Measurements from ENCODE around the gene PCBP3. TPM values are rescaled to one million over a fixed set of nuclear protein-coding genes. Genes with fewer than 3 reads are reported as not detected.

PCBP3 gene
- total and polyA plus RNA-seq, 2 experiments from 2014 or later, result 3.4 to 4.3 TPM

DNA sequence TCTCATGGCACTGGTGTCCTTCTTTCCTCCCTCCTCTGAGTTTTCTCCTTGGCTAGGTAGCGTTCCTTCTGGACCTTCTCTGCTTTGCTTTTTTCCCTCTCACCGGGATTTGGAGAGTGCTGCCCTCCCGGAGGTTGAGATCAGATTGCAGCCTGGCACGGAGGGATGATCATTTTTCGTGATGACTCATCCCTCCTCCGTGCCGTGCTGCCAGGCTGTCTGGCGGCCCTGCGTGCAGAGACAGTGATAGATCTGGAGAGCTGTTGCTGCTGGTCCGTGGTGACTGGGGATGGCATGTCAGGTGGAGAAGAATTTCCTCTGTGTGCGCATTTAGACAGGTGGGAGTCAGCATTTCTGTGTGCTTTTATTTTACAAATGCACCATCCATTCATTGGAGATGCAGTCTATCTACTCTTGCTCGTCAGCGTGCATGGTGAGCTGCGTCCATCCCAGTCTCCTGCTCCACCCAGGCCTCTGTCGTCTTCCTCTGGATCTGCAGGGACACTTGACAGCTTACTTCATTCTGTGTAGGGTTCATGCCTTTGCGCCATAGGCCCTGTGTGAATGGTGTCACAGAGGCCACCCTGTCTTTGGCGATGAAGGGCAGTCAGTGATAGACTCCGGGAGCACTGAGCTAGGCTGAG, 104.4 kb downstream of the PCBP3 start:
- Histone ChIP-seq H3K4me3 (no peak overlapping the region), H3K27me3 (no peaks in the 10 kb centered on the region), H3K36me3 (no peaks in the 10 kb centered on the region), H3K9me3 (ENCODE audit: low read depth) (no peaks in the 10 kb centered on the region), H3K4me1 (ENCODE audit: low read depth) (no peaks in the 10 kb centered on the region), H3K27ac (no peak overlapping the region)
- TF ChIP-seq, protein P1, sequence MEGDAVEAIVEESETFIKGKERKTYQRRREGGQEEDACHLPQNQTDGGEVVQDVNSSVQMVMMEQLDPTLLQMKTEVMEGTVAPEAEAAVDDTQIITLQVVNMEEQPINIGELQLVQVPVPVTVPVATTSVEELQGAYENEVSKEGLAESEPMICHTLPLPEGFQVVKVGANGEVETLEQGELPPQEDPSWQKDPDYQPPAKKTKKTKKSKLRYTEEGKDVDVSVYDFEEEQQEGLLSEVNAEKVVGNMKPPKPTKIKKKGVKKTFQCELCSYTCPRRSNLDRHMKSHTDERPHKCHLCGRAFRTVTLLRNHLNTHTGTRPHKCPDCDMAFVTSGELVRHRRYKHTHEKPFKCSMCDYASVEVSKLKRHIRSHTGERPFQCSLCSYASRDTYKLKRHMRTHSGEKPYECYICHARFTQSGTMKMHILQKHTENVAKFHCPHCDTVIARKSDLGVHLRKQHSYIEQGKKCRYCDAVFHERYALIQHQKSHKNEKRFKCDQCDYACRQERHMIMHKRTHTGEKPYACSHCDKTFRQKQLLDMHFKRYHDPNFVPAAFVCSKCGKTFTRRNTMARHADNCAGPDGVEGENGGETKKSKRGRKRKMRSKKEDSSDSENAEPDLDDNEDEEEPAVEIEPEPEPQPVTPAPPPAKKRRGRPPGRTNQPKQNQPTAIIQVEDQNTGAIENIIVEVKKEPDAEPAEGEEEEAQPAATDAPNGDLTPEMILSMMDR (IDR thresholded peaks at IDR 0.05; ENCODE audit: low read depth, low read length), result no peak
- DNase-seq (ENCODE audit: low read depth in 1 of 2, low spot score in 1 of 2), result peak in 1 of 2 donors; percentile 19

- H3K4me1 ChIP-seq (ENCODE audit: low read depth), result no peaks in the 10 kb centered on the region
- no peak overlapping the region for H3K27ac ChIP-seq
- TF ChIP-seq, protein P1 (IDR thresholded peaks at IDR 0.05; ENCODE audit: low read depth, low read length), result no peak
- no peaks in the 10 kb centered on the region for H3K9me3 ChIP-seq (ENCODE audit: low read depth)
- DNase-seq (ENCODE audit: low read depth in 1 of 2, low spot score in 1 of 2), result no peak
- no peaks in the 10 kb centered on the region for H3K27me3 ChIP-seq
- no peaks in the 10 kb centered on the region for H3K36me3 ChIP-seq
- no peak overlapping the region for H3K4me3 ChIP-seq
These were observed 105.1 kb downstream of the PCBP3 start for GRCh38 chr21:45748593-45748992.

GRCh38 chr21:45749974-45750373, 106.4 kb downstream of the PCBP3 start:
- Histone ChIP-seq H3K36me3 (no peaks in the 10 kb centered on the region), H3K4me1 (ENCODE audit: low read depth) (no peaks in the 10 kb centered on the region), H3K27me3 (no peaks in the 10 kb centered on the region), H3K4me3 (no peak overlapping the region), H3K9me3 (ENCODE audit: low read depth) (no peaks in the 10 kb centered on the region), H3K27ac (no peak overlapping the region)
- no peak for DNase-seq (ENCODE audit: low read depth in 1 of 2, low spot score in 1 of 2)
- TF ChIP-seq, protein P1 (IDR thresholded peaks at IDR 0.05; ENCODE audit: low read depth, low read length), result no peak

GRCh38 chr21:45750936-45751335, 107.4 kb downstream of the PCBP3 start:
- Histone ChIP-seq H3K27ac (no peak overlapping the region), H3K27me3 (no peaks in the 10 kb centered on the region), H3K4me1 (ENCODE audit: low read depth) (no peaks in the 10 kb centered on the region), H3K9me3 (ENCODE audit: low read depth) (no peaks in the 10 kb centered on the region), H3K4me3 (no peak overlapping the region), H3K36me3 (no peaks in the 10 kb centered on the region)
- TF ChIP-seq, protein P1 (IDR thresholded peaks at IDR 0.05; ENCODE audit: low read depth, low read length), result no peak
- no peak for DNase-seq (ENCODE audit: low read depth in 1 of 2, low spot score in 1 of 2)

DNA sequence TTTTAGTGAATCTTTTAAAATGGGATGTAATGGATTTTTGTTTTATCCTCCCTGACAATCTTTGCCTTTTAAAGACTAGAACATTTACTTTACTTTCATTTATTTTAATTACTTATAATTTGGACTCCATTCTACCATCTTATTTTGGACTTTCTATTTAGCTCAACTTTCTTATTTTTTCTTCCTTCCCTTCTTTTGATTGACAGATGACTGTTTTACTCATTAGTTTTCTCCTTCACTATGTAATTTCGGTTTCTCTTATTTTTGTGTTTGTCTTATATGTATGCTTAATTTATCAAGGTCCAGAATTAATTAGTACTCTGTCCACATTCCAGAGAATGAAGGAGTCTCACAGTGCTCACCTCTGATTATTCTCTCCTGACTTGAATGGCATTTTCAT, 109.9 kb downstream of the PCBP3 start:
- Histone ChIP-seq H3K4me1 (ENCODE audit: low read depth) (no peaks in the 10 kb centered on the region), H3K4me3 (no peak overlapping the region), H3K36me3 (no peaks in the 10 kb centered on the region), H3K27me3 (no peaks in the 10 kb centered on the region), H3K9me3 (ENCODE audit: low read depth) (no peaks in the 10 kb centered on the region), H3K27ac (no peak overlapping the region)
- DNase-seq (ENCODE audit: low read depth in 1 of 2, low spot score in 1 of 2), result no peak
- TF ChIP-seq, protein P1 (IDR thresholded peaks at IDR 0.05; ENCODE audit: low read depth, low read length), result no peak
